ENCODE data around the gene SAA4. TPM values are rescaled to one million over a fixed set of nuclear protein-coding genes. Genes with fewer than 3 reads are reported as not detected.

Gene SAA4
- total and polyA plus RNA-seq, 3 donors from 2014 or later, result 0.84 TPM; not detected in 2

DNA sequence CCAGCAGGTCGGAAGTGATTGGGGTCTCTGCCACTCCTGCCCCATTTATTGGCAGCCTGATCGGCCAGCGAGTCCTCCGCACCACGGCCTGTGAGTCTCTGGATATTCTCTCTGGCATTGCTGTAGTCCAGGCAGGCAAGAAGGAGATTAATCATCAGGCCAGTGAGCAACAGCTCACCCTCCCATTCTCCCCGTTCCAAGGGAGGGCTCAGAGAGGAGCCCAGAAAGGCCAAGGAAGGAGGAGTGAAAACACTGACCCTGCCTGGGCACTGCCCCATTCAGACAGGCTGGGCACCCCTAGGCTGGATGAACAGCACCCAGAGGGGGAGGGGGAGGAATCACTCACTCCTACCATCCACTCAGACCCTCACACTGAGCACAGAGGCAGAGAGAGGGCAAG is 8.8 kb upstream of the SAA4 start:
- Histone ChIP-seq H3K9me3 (no peaks in the 10 kb centered on the region), H3K27me3 (no peaks in the 10 kb centered on the region), H3K4me3 (no peak overlapping the region), H3K27ac (no peak overlapping the region), H3K4me1 (no peaks in the 10 kb centered on the region), H3K36me3 (ENCODE audit: low read depth, missing control alignments) (no peaks in the 10 kb centered on the region)
- no peak for DNase-seq
- WGBS, 2 donors, result 49 to 74% methylated on average over 5 to 6 of the region's 6 CpGs
- TF ChIP-seq POLR2A (IDR thresholded peaks at IDR 0.05), result no peak
- TF ChIP-seq, protein P1, sequence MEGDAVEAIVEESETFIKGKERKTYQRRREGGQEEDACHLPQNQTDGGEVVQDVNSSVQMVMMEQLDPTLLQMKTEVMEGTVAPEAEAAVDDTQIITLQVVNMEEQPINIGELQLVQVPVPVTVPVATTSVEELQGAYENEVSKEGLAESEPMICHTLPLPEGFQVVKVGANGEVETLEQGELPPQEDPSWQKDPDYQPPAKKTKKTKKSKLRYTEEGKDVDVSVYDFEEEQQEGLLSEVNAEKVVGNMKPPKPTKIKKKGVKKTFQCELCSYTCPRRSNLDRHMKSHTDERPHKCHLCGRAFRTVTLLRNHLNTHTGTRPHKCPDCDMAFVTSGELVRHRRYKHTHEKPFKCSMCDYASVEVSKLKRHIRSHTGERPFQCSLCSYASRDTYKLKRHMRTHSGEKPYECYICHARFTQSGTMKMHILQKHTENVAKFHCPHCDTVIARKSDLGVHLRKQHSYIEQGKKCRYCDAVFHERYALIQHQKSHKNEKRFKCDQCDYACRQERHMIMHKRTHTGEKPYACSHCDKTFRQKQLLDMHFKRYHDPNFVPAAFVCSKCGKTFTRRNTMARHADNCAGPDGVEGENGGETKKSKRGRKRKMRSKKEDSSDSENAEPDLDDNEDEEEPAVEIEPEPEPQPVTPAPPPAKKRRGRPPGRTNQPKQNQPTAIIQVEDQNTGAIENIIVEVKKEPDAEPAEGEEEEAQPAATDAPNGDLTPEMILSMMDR (IDR thresholded peaks at IDR 0.05), result no peak
- intact Hi-C loops (cut with DNase I; ENCODE audit: low total_unique reads), result no loop called here

DNA sequence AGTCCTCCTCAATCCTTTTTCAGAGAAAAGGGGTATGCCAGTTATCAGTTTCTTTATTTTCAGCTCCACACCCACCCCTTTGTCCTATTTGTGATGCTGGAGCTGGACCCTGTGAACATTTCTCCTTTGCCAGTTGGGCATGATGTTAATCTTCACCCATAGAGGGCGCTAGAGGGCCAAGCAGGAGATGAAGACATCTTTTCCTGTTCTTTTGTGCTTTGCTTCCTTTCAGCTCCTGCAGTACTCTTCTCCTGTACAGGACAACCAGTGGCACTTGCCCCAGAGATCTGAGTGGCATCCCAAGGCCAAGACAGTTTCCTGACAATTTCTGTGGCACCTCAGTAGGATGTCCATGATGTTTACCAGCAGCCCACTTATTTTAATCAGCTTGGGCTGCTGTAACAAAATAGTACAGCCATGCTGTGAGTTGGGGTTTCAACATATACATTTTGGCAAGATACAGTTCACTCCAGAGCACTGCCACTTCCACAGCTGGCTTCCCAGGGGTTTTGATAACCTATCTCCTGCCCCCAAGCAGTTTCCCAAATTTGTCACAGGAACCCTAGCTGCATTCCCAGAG is 7.3 kb upstream of the SAA4 start:
- intact Hi-C loops (cut with DNase I; ENCODE audit: low total_unique reads), result no loop called here

DNA sequence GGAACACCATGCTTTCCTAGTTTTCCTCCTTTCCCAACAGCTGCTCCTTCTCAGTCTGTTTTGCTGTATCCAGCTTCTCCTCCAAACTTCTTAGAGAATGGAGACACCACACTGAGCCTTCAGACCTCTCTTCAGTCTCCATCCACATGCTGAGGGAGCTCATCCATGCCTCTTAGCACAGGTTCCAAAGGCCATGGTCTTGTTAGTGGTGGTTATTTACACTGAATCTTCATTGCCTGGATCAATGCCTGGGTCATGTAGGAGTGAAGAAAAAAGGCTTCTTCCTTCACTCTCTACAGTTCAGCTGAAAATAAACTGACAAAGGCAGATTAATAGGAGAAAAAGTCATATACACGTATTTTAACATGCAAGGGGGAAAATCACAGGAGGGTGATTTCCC is 3.1 kb upstream of the SAA4 start:
- Histone ChIP-seq H3K4me3 (no peak overlapping the region), H3K36me3 (ENCODE audit: low read depth, missing control alignments) (no peaks in the 10 kb centered on the region), H3K4me1 (no peaks in the 10 kb centered on the region), H3K27me3 (no peaks in the 10 kb centered on the region), H3K27ac (no peak overlapping the region), H3K9me3 (no peaks in the 10 kb centered on the region)
- TF ChIP-seq, protein P1 (IDR thresholded peaks at IDR 0.05), result no peak
- DNase-seq, result no peak
- WGBS, 2 donors, result 72 to 88% methylated on average over 1 of the region's 1 CpG
- intact Hi-C loops (cut with DNase I; ENCODE audit: low total_unique reads), result no loop called here

More for the DNA sequence above, 7.3 kb upstream of the SAA4 start:
- H3K4me1 ChIP-seq, result no peaks in the 10 kb centered on the region
- 13 to 29% methylated on average over 1 of the region's 1 CpG for WGBS, 2 donors
- H3K4me3 ChIP-seq, result no peak overlapping the region
- no peaks in the 10 kb centered on the region for H3K27me3 ChIP-seq
- peak; percentile 76 for DNase-seq
- H3K9me3 ChIP-seq, result no peaks in the 10 kb centered on the region
- TF ChIP-seq, protein P1 (IDR thresholded peaks at IDR 0.05), result peak; percentile 44 to 80 (median 55)
- no peak for TF ChIP-seq POLR2A (IDR thresholded peaks at IDR 0.05)
- no peaks in the 10 kb centered on the region for H3K36me3 ChIP-seq (ENCODE audit: low read depth, missing control alignments)
- no peak overlapping the region for H3K27ac ChIP-seq

DNA sequence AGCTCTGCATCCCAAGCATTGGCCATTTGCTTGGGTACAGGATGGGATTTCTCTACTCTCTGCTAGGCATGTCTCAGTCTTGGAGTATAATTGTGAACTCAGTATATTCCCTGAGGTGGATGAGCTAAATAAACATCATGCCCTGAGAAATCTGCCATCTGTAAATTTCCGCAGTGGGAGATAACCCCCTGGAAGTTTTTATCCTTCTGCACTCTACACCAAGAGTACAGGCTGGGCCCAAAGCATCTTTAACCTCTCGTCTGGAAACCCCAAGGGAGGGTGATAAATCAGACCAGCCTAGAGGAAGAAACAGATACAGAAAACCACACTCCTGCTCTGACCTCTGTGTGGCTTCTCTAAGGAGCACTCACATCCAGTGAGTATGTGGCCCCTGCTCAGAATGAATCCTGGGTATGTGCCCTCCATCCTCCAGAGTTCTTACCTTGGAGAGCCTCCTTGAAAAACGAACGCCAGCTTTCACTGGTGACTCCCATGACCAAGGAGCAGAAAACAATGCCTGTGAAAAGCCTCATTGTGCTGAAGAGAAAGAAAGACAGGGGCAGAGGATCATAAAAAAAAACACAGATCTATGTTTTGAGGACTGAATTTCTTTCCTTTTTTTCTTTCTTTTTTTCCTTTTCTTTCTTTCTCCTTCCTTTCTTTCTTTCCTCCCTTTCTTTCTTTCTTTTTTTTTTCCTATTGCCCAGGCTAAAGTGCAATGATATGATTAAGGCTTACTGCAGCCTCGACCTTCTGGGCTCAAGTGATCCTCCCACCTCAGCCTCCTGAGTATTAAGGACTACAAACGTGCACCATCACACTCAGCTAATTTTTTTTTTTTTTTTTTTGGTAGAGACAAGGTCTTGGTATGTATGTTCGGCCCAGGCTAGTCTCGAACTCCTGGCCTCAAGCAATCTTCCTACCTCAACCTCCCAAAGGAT is 938 bp downstream of the SAA4 start:
- Histone ChIP-seq H3K36me3 (ENCODE audit: low read depth, missing control alignments) (no peaks in the 10 kb centered on the region), H3K4me3 (no peak overlapping the region), H3K9me3 (no peaks in the 10 kb centered on the region), H3K27ac (no peak overlapping the region), H3K27me3 (no peaks in the 10 kb centered on the region), H3K4me1 (no peaks in the 10 kb centered on the region)
- TF ChIP-seq POLR2A (IDR thresholded peaks at IDR 0.05), result no peak
- TF ChIP-seq, protein P1 (IDR thresholded peaks at IDR 0.05), result no peak
- 58 to 61% methylated on average over 8 of the region's 8 CpGs for WGBS, 2 donors
- no peak for DNase-seq
- intact Hi-C loops (cut with DNase I; ENCODE audit: low total_unique reads), result no loop called here

Data from testis (tissue), 3 donors.